Endothelial cell (in vitro differentiated cells): ENCODE results near the gene CDH20. TPM values are rescaled to one million over a fixed set of nuclear protein-coding genes. Genes with fewer than 3 reads are reported as not detected.

Experiments used
- DNase-seq: peaks from one replicate; pipeline ENCODE4 v3.0.0; 2021; ENCODE audit warnings: low spot score
- H3K27ac Mint-ChIP-seq: one replicate; pipeline ENCODE4 v1.8.0; 2021; ENCODE audit warnings: mixed read lengths, inconsistent platforms; ENCODE audit not compliant: unreplicated experiment
- H3K27me3 Mint-ChIP-seq: one replicate; pipeline ENCODE4 v1.8.0; 2021; ENCODE audit warnings: mild to moderate bottlenecking, moderate library complexity, mixed read lengths, inconsistent platforms; ENCODE audit not compliant: unreplicated experiment
- H3K36me3 Mint-ChIP-seq: one replicate; pipeline ENCODE4 v1.8.0; 2021; ENCODE audit warnings: mild to moderate bottlenecking, low read depth, mixed read lengths, inconsistent platforms; ENCODE audit not compliant: unreplicated experiment
- H3K4me1 Mint-ChIP-seq: one replicate; pipeline ENCODE4 v1.8.0; 2021; ENCODE audit warnings: mild to moderate bottlenecking, mixed read lengths, inconsistent platforms; ENCODE audit not compliant: unreplicated experiment
- H3K4me3 Mint-ChIP-seq: one replicate; pipeline ENCODE4 v1.8.0; 2021; ENCODE audit warnings: mild to moderate bottlenecking, mixed read lengths, inconsistent platforms; ENCODE audit not compliant: unreplicated experiment
- H3K9me3 Mint-ChIP-seq: one replicate; pipeline ENCODE4 v1.8.0; 2021; ENCODE audit warnings: mixed read lengths, inconsistent platforms; ENCODE audit not compliant: unreplicated experiment
- CTCF ChIP-seq: fragments of 200-600 bp; sonication (generic); IDR thresholded peaks from one replicate; pipeline ENCODE4 v1.5.0; 2021; ENCODE audit warnings: antibody characterized with exemption; ENCODE audit not compliant: unreplicated experiment
- total RNA-seq: library from RNA; stranded (reverse); fragmentation: NEBNext Ultra II Directional; extraction: Animal tissue kit (Norgen Biotek cat#: 25700); gene quantifications from one replicate; pipeline ENCODE4 v1.2.1, GENCODE V29; 2021; ENCODE audit not compliant: unreplicated experiment

CDH20 gene
- total RNA-seq, 1 donor from 2014 or later = not detected

DNA sequence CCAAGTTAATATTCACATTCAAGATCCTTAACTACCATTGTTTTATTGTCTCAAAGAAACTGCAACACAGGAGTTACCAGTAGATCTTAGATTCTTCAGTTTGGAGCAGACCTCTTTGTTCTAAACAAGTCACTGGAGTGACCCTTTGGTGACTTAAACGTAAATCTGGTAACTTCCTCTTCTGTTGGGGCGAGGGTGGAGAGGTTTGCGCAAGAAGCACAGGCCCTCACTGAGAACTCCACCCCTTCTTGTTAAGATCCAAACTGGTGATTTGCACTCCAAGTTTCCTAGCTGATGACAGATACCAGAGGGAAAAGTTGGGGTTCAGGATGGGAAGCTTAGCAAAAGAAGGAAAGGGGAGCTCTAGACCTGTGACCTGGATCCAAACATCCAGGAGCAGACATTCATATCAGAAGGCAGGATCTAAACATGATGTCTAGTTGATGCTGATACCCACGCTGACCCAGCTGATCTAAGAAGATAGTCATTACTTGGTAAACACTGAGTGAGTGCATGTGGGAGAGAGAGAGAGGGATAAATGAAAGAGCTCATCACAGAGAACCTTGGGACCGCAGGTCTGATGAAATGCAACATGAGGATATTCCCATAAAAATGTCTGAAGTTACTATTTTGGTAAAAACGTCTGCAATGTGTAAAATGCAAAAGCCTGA is 256.0 kb downstream of the CDH20 start:
- H3K4me3 Mint-ChIP-seq = no peak overlapping the region
- no peaks in the 10 kb centered on the region for H3K9me3 Mint-ChIP-seq
- no peak for TF ChIP-seq CTCF
- no peak for DNase-seq
- H3K36me3 Mint-ChIP-seq = no peaks in the 10 kb centered on the region
- H3K27ac Mint-ChIP-seq = no peak overlapping the region
- peaks cover 5% of the 10 kb centered on the region for H3K27me3 Mint-ChIP-seq
- no peaks in the 10 kb centered on the region for H3K4me1 Mint-ChIP-seq

GRCh38 chr18:61589724-61590065 is 256.5 kb downstream of the CDH20 start:
- TF ChIP-seq CTCF = no peak

DNA sequence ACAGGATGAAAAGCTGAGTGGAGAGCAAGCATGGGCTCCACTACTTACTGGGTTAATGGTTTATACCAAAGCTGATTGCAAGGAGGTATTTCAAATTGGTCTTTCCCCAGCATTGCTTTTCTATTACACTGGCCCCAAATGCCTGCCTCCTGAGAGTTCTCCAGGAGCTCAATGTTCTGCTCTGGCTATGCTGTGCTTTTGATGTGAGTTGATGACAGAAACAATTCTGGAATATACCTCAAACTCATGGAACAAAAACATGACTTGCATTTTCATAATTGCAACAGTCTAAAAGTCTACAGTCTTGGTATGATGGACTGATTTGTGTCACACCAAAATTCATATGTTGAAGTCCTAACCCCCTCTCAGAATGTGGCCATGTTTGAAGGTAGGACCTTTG is 258.0 kb downstream of the CDH20 start:
- no peak for TF ChIP-seq CTCF
- Mint-ChIP-seq H3K36me3 (no peaks in the 10 kb centered on the region), H3K27me3 (peaks cover 5% of the 10 kb centered on the region), H3K27ac (no peak overlapping the region), H3K9me3 (no peaks in the 10 kb centered on the region), H3K4me3 (no peak overlapping the region), H3K4me1 (no peaks in the 10 kb centered on the region)
- DNase-seq = no peak

More at GRCh38 chr18:61589724-61590065, 256.5 kb downstream of the CDH20 start:
- Mint-ChIP-seq H3K9me3 (no peaks in the 10 kb centered on the region), H3K27ac (no peak overlapping the region), H3K36me3 (no peaks in the 10 kb centered on the region), H3K4me1 (no peaks in the 10 kb centered on the region), H3K4me3 (no peak overlapping the region), H3K27me3 (peaks cover 5% of the 10 kb centered on the region)
- DNase-seq = no peak

GRCh38 chr18:61595615-61596251 is 262.5 kb downstream of the CDH20 start:
- no peak for DNase-seq
- Mint-ChIP-seq H3K4me1 (no peaks in the 10 kb centered on the region), H3K36me3 (no peaks in the 10 kb centered on the region), H3K4me3 (no peak overlapping the region), H3K27me3 (peaks cover 4% of the 10 kb centered on the region), H3K27ac (no peak overlapping the region), H3K9me3 (no peaks in the 10 kb centered on the region)
- no peak for TF ChIP-seq CTCF

DNA sequence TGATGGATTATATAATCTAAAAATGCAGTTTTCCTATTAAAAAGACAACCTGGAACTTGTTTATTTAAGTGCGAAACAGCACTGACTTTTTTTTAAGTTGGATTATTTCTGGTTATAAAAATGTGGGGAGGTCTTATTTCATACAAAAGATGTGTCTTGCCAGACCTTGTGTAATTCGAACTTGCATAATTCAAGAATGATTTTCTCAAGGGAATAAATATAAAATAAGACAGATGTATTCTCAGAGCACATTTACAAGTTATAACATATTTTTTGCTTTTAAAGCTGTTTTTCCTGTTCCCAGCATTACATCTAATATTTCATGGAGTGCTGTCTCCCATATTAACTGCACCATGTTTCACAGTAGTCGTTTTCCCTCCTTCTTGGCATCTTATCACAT is 263.1 kb downstream of the CDH20 start:
- no peak for DNase-seq
- no peaks in the 10 kb centered on the region for H3K4me1 Mint-ChIP-seq
- H3K27ac Mint-ChIP-seq = no peak overlapping the region
- H3K4me3 Mint-ChIP-seq = no peak overlapping the region
- H3K9me3 Mint-ChIP-seq = no peaks in the 10 kb centered on the region
- TF ChIP-seq CTCF = no peak
- no peaks in the 10 kb centered on the region for H3K36me3 Mint-ChIP-seq
- peaks cover 4% of the 10 kb centered on the region for H3K27me3 Mint-ChIP-seq
